GM18508 (cell line): Measurements from ENCODE around the gene CBX5.

ENCODE experiments used
- ATAC-seq: cut with Tn5 transposase; IDR thresholded peaks from one replicate; pipeline ENCODE4 v1.9.1; 2021; ENCODE audit warnings: moderate number of reproducible peaks; ENCODE audit not compliant: insufficient read depth, unreplicated experiment

The CBX5 gene

GRCh38 chr12:54182086-54182485 lies 97.8 kb downstream of the CBX5 start:
- no peak for ATAC-seq
